ENCODE measurements around the gene PI4KB.
A peak's percentile ranks its signal among the peaks of the same experiment; 100 is the strongest.

PI4KB gene

DNA sequence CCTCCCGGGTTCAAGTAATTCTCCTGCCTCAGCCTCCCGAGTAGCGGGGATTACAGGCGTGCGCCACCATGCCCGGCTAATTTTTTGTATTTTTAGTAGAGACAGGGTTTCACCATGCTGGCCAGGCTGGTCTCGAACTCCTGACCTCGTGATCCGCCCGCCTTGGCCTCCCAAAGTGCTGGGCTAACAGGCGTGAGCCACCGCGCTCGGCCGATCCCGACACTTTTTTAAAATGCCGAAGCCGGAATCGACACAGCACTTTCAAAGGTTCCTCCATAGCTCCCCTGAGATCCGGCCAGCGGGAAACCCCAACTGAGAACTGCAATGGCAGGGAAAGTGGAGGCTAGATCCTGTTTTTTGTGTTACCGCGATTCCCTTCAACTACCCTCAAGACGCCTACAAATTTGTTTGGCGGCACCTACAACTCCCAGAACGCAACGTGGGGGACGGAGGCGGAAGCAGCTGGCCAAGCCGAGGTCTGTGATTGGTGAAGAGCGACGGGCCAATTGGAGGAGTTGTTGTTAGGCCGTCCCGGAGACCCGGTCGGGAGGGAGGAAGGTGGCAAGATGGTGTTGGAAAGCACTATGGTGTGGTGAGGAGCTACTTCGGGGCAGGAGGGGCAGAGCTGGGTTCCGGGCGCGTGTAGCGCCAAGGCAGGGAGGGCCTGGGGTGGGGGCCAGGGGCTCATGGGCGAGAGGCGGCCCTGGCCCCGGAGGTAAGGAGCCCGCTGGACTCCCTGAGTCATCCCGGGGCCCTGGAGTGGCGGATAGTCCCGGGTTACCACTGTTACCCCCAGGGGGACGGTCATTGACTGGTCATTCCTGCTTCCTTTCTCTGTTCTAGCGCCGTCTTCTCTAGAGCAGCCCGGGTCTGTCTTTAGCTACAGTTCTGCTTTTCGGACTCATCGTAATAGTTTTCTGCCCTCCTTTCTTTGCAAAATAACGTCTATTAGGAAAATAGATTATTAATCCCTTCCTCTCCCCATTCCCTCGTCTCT is 72.7 kb downstream of the PI4KB start, which contains the start of gene PSMD4:
TSS of gene PSMD4 (plus strand) at position 518 of the 997 bp plus-strand sequence. CDS start at position 567, 49 bp downstream.
- peak within 1 kb of the TSS; percentile 79 for H3K4me3 ChIP-seq (replicated peaks; ENCODE audit: low read depth, low read length)
- DNase-seq (ENCODE audit: low read depth), result peak; percentile 98
- TF ChIP-seq, protein P1, sequence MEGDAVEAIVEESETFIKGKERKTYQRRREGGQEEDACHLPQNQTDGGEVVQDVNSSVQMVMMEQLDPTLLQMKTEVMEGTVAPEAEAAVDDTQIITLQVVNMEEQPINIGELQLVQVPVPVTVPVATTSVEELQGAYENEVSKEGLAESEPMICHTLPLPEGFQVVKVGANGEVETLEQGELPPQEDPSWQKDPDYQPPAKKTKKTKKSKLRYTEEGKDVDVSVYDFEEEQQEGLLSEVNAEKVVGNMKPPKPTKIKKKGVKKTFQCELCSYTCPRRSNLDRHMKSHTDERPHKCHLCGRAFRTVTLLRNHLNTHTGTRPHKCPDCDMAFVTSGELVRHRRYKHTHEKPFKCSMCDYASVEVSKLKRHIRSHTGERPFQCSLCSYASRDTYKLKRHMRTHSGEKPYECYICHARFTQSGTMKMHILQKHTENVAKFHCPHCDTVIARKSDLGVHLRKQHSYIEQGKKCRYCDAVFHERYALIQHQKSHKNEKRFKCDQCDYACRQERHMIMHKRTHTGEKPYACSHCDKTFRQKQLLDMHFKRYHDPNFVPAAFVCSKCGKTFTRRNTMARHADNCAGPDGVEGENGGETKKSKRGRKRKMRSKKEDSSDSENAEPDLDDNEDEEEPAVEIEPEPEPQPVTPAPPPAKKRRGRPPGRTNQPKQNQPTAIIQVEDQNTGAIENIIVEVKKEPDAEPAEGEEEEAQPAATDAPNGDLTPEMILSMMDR (IDR thresholded peaks at IDR 0.05; ENCODE audit: low read length, missing control alignments), result no peak

DNA sequence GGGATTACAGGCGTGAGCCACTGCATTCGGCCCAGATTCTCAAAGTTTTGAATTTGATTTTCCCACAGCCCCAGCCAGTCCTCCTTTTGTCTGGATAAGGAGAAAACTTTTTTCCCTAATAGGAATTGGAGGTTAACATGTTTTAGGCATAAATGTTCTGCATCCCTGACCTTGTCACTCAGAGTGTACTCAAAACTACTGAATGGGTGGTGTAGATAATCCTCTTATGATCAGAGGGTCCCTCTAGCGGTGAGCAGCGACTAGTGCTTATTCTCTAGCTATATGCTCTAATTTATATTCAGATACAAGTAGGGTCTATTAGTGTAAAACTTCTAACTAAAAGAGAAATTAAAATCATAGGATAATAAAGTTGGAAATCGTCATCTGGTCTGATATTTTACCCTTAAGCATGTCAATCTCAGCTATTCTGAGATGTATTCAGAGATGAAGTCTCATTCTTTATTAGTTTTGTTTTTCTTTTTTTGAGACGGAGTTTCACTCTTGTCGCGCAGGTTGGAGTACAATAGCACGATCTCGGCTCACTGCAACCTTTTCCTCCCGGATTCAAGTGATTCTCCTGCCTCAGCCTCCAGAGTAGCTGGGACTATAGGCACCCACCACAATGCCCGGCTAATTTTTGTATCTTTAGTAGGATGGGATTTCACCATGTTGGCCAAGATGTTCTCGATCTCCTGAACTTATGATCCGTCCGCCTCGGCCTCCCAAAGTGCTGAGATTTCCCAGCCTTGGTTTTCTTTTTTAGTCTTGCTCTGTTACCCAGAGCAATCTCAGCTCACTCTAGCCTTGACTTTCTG is 75.4 kb downstream of the PI4KB start:
- peak; percentile 86 for DNase-seq (ENCODE audit: low read depth)
- H3K4me3 ChIP-seq (replicated peaks; ENCODE audit: low read depth, low read length), result no peak overlapping the region
- TF ChIP-seq, protein P1 (IDR thresholded peaks at IDR 0.05; ENCODE audit: low read length, missing control alignments), result peak; percentile 93

DNA sequence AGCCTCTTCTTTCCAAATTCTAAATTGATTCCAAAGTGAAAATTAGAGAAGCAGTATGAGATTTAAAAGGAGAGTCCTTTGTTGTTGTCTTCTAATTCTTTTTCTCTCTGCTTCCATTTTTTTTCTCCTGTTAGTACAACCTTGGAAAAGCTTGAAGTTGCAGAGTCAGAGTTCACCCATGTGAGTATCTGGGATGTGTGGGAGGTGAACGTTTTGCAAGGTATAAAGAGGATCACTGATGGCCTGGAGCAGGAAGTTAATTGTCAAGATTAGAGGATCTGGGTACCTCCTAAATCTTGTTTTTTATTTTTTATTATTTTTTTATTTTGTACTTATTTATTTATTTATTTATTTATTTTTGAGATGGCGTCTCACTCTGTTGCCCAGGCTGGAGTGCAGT is 80.4 kb downstream of the PI4KB start:
- no peak for DNase-seq (ENCODE audit: low read depth)
- H3K4me3 ChIP-seq (replicated peaks; ENCODE audit: low read depth, low read length), result no peak overlapping the region
- TF ChIP-seq, protein P1 (IDR thresholded peaks at IDR 0.05; ENCODE audit: low read length, missing control alignments), result no peak

DNA sequence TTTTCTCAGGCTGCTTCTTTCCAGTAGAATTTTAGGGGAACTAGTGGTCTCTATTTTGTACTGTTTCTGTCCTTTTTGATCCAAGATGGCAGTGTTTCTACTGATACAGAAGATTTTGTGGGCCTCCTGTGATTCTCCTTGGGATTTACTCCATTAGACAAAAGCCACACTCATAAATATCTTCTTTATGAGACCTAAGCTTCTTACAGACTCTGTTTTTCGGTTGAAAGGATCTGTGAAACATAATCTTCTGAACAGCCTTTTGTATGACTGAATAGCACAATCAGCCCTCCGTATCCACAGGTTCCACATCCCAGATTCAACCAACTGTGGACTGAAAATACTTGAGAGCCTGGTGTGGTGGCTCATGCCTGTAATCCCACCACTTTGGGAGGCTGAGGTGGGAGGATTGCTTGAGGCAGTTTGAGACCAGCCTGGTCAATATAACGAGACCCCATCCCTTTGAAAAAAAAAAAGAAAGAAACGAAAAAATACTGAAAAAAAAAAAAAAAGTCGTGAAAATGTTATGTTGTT is 83.5 kb downstream of the PI4KB start:
- TF ChIP-seq, protein P1 (IDR thresholded peaks at IDR 0.05; ENCODE audit: low read length, missing control alignments), result no peak
- H3K4me3 ChIP-seq (replicated peaks; ENCODE audit: low read depth, low read length), result no peak overlapping the region
- no peak for DNase-seq (ENCODE audit: low read depth)

DNA sequence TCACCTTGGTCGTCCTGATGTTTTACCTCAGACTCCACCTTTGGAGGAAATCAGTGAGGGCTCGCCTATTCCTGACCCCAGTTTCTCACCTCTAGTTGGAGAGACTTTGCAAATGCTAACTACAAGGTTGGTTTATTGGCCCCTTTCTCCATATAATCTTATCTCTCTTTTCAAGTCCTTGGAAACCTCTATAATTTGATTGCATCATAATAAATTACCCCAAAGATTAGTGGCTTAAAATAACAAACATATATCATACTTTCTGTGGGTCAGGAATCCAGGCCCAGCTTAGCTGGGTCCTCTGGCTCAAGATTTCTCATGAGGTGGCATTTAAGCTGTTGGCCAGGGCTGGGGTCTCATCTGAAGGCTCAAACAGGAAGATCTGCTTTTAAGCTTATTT is 84.8 kb downstream of the PI4KB start:
- DNase-seq (ENCODE audit: low read depth), result no peak
- H3K4me3 ChIP-seq (replicated peaks; ENCODE audit: low read depth, low read length), result no peak overlapping the region
- TF ChIP-seq, protein P1 (IDR thresholded peaks at IDR 0.05; ENCODE audit: low read length, missing control alignments), result no peak

Measured in fibroblast of pulmonary artery (primary cell).